DMS 273 (cell line): ENCODE measurements around the gene ANKAR.
A peak's percentile ranks its signal among the peaks of the same experiment; 100 is the strongest.
"Not testable (repeated sequence)": the region's sequence is repeated elsewhere in the genome, so short reads cannot be mapped to it uniquely, and the experiment has no call there.

Experiments
- DNase-seq: peaks from one replicate; lab custom pipeline; 2025; ENCODE audit not compliant: unreplicated experiment; lab: John Stamatoyannopoulos, UW

Gene ANKAR

DNA sequence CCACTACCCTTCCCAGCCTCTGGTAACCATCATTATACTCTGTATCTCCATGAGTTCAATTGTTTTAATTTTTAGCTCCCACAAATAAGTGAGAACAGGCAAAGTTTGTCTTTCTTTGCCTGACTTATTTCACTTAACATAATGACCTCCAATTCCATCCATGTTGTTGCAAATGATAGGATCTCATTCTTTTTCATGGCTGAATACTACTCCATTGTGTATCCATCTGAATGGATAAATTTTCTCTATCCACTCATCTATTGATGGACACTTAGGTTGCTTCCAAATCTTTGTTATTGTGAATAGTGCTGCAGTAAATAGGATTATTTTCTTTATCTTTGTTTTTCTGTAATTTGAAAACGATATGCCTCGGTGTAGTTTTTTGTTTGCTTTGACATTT, 26.2 kb downstream of the ANKAR start:
- DNase-seq: no peak

DNA sequence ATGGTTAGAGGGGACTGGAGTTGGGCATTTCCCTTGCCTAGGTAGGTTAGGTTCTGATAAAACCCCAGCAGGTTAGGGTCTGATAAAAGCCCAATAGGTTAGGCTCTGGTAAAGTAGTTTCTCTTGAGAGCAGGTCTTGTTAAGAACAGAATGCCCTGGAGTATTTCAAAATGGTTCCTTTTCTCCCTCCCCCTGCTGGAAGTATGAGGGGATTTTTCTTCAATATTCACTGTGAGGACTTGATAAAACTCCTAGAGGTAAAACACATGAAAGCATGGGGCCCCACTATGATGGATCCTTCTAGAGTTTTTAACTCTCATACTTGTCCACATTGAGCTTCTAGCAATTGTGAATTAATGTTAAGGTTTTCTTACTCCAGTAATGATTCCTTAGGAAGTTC, 27.6 kb downstream of the ANKAR start:
- peak; percentile 11 for DNase-seq

- DNase-seq: no peak
These were observed 35.2 kb downstream of the ANKAR start for GRCh38 chr2:189709501-189710221.

DNA sequence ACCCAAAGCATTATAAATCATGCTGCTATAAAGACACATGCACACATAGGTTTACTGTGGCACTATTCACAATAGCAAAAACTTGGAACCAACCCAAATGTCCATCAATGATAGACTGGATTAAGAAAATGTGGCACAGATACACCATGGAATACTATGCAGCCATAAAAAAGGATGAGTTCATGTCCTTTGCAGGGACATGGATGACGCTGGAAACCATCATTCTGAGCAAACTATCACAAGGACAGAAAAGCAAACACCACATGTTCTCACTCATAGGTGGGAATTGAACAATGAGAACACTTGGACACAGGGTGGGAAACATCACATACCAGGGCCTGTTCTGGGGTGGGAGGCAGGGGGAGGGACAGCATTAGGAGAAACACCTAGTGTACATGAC, 43.1 kb downstream of the ANKAR start:
- not testable (repeated sequence) for DNase-seq

GRCh38 chr2:189719571-189719970, 45.1 kb downstream of the ANKAR start:
- no peak for DNase-seq

GRCh38 chr2:189723192-189723591, 48.7 kb downstream of the ANKAR start:
- no peak for DNase-seq
